ENCODE measurements around the gene OIP5. TPM values are rescaled to one million over a fixed set of nuclear protein-coding genes. Genes with fewer than 3 reads are reported as not detected.
"Not testable (repeated sequence)": the region's sequence is repeated elsewhere in the genome, so short reads cannot be mapped to it uniquely, and the experiment has no call there.

OIP5 gene
- total RNA-seq, 1 donor from 2014 or later, result 2.4 TPM

DNA sequence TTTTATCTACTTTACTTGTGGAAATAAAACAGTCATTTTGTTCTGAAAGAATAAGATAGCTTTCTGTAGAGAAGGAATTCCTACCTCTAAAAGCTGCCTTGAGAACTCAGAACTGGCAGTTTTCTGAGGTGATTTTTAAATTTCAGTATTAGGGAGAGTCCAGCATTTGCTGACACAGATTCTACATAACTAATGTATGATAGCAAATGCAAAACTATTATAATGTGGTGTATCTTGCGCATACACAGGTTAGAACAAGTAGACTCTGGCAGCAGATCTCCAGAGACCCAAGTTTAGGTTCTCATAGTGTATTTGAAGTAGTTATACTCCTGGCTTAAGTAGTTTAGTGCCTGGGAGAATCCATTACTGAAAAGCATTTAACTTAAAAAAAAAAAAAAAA lies 30.8 kb downstream of the OIP5 start:
- Mint-ChIP-seq H3K27ac (ENCODE audit: unreplicated experiment) (no peak overlapping the region), H3K9me3 (ENCODE audit: unreplicated experiment) (no peaks in the 10 kb centered on the region)

DNA sequence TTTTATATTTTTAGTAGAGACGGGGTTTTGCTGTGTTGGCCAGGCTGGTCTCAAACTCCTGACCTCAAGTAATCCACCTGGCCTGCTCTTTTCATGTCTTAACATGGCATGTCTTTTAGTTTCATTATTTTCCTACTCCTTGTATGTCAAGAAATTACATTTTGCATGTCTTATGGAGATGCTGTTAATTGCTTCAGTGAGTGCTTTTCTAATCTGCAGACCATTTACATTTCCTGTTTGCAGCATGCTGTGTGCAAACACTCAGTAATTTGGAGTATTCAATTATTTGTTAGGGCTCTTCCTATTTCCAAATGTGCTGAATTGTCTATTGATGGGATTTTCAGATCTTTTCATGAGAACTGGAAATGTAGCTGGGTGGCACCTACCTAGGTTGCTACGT lies 31.3 kb downstream of the OIP5 start:
- not testable (repeated sequence) for H3K27me3 Mint-ChIP-seq (ENCODE audit: unreplicated experiment); H3K4me3 Mint-ChIP-seq (ENCODE audit: unreplicated experiment); DNase-seq (ENCODE audit: extremely low spot score, unreplicated experiment)

More for the DNA sequence above, 30.8 kb downstream of the OIP5 start:
- peaks cover 19% of the 10 kb centered on the region for H3K36me3 Mint-ChIP-seq (ENCODE audit: unreplicated experiment)
- H3K27me3 Mint-ChIP-seq (ENCODE audit: unreplicated experiment), result no peaks in the 10 kb centered on the region
- TF ChIP-seq, protein P1, sequence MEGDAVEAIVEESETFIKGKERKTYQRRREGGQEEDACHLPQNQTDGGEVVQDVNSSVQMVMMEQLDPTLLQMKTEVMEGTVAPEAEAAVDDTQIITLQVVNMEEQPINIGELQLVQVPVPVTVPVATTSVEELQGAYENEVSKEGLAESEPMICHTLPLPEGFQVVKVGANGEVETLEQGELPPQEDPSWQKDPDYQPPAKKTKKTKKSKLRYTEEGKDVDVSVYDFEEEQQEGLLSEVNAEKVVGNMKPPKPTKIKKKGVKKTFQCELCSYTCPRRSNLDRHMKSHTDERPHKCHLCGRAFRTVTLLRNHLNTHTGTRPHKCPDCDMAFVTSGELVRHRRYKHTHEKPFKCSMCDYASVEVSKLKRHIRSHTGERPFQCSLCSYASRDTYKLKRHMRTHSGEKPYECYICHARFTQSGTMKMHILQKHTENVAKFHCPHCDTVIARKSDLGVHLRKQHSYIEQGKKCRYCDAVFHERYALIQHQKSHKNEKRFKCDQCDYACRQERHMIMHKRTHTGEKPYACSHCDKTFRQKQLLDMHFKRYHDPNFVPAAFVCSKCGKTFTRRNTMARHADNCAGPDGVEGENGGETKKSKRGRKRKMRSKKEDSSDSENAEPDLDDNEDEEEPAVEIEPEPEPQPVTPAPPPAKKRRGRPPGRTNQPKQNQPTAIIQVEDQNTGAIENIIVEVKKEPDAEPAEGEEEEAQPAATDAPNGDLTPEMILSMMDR (IDR thresholded peaks at IDR 0.05), result no peak
- H3K4me1 Mint-ChIP-seq (ENCODE audit: unreplicated experiment), result no peaks in the 10 kb centered on the region
- H3K4me3 Mint-ChIP-seq (ENCODE audit: unreplicated experiment), result no peak overlapping the region
- no peak for DNase-seq (ENCODE audit: extremely low spot score, unreplicated experiment)

DNA sequence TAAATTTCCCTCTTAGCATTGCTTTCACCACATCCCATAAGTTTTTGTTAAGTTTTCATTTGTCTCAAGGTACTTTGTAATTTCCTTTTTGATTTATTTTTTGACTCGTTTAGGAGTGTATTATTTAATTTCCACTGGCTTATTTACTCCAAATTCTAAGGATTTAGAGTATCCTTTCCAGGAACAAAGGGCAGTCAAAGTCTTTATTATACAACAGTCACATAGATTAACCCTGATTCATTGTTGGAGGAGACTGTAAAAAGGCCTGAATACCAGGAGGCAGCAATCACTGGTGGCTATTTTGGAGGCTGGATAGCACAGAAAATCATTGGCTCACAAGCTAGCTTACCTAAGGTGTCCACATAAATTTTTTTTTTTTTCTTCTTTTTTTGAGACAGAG lies 39.9 kb downstream of the OIP5 start:
- Mint-ChIP-seq H3K27me3 (ENCODE audit: unreplicated experiment) (no peaks in the 10 kb centered on the region), H3K9me3 (ENCODE audit: unreplicated experiment) (no peaks in the 10 kb centered on the region), H3K27ac (ENCODE audit: unreplicated experiment) (no peak overlapping the region), H3K4me3 (ENCODE audit: unreplicated experiment) (no peak overlapping the region), H3K4me1 (ENCODE audit: unreplicated experiment) (no peaks in the 10 kb centered on the region), H3K36me3 (ENCODE audit: unreplicated experiment) (peaks cover 6% of the 10 kb centered on the region)
- TF ChIP-seq, protein P1 (IDR thresholded peaks at IDR 0.05), result no peak
- no peak for DNase-seq (ENCODE audit: extremely low spot score, unreplicated experiment)

More for the DNA sequence above, 31.3 kb downstream of the OIP5 start:
- H3K4me1 Mint-ChIP-seq (ENCODE audit: unreplicated experiment); H3K9me3 Mint-ChIP-seq (ENCODE audit: unreplicated experiment); H3K27ac Mint-ChIP-seq (ENCODE audit: unreplicated experiment): not testable (repeated sequence)
- peaks cover 17% of the 10 kb centered on the region for H3K36me3 Mint-ChIP-seq (ENCODE audit: unreplicated experiment)

DNA sequence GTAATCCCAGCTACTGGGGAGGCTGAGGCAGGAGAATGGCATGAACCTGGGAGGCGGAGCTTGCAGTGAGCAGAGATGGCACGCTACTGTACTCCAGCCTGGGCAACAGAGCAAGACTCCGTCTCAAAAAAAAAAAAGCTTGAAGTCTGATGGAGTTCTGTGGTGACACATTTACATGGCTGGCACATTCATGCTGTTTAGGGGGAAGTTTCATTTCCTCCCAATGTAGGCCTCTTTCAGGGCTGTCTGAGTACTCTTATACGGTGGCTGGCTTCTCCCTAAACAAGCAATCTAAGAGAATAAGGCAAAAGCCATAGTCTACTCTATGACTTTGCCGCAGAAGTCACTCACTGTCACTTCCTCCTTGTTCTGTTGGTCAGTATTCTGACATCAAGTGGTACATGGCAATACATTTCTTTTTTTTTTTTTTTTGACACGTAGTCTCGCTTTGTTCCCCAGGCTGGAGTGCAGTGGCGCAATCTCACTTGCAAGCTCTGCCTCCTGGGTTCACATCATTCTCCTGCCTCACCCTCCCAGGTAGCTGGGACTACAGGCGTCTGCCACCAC lies 41.2 kb downstream of the OIP5 start:
- Mint-ChIP-seq H3K27ac (ENCODE audit: unreplicated experiment) (no peak overlapping the region), H3K4me3 (ENCODE audit: unreplicated experiment) (no peak overlapping the region), H3K9me3 (ENCODE audit: unreplicated experiment) (no peaks in the 10 kb centered on the region), H3K27me3 (ENCODE audit: unreplicated experiment) (no peaks in the 10 kb centered on the region), H3K4me1 (ENCODE audit: unreplicated experiment) (peaks cover 2% of the 10 kb centered on the region), H3K36me3 (ENCODE audit: unreplicated experiment) (peaks cover 14% of the 10 kb centered on the region)
- TF ChIP-seq, protein P1 (IDR thresholded peaks at IDR 0.05), result no peak
- DNase-seq (ENCODE audit: extremely low spot score, unreplicated experiment), result no peak

DNA sequence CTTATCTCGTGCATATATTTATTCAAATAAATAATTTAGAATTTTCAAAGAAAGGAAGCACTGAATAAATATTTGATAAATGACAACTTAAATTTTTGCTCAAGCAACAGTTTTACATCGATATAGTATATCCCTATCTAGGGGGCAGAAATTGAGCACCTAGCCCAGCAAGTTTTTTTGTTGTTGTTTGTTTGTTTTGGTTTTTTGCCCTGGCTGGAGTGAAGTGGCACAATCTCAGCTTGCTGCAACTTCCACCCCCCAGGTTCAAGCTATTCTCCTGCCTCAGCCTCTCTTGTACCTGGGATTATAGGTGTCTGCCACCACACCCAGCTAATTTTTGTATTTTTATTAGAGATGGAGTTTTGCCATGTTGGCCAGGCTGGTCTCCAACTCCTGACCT lies 42.4 kb downstream of the OIP5 start:
- DNase-seq (ENCODE audit: extremely low spot score, unreplicated experiment), result no peak
- no peaks in the 10 kb centered on the region for H3K9me3 Mint-ChIP-seq (ENCODE audit: unreplicated experiment)
- H3K27me3 Mint-ChIP-seq (ENCODE audit: unreplicated experiment), result no peaks in the 10 kb centered on the region
- H3K27ac Mint-ChIP-seq (ENCODE audit: unreplicated experiment), result no peak overlapping the region
- no peak overlapping the region for H3K4me3 Mint-ChIP-seq (ENCODE audit: unreplicated experiment)
- TF ChIP-seq, protein P1 (IDR thresholded peaks at IDR 0.05), result no peak
- peaks cover 13% of the 10 kb centered on the region for H3K4me1 Mint-ChIP-seq (ENCODE audit: unreplicated experiment)
- H3K36me3 Mint-ChIP-seq (ENCODE audit: unreplicated experiment), result peaks cover 23% of the 10 kb centered on the region

DNA sequence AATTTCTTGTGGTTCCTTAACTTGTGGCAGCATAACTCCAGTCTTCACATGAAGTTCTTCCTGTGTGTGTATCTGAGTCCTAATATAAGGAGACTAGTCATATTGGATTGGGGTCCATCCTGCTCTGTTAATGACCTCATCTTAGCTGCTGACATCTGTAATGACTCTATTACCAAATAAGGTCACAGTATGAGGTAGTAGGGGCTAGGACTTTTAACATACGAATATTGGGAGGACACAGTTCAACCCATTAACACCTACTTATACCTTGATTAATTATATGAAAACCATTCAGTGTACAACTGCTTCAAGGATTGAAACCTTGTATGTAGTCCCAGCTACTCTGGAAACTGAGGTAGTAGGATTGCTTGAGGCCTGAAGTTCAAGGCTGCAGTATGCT lies 43.9 kb downstream of the OIP5 start:
- DNase-seq (ENCODE audit: extremely low spot score, unreplicated experiment), result no peak
- no peaks in the 10 kb centered on the region for H3K27me3 Mint-ChIP-seq (ENCODE audit: unreplicated experiment)
- TF ChIP-seq, protein P1 (IDR thresholded peaks at IDR 0.05), result no peak
- H3K4me1 Mint-ChIP-seq (ENCODE audit: unreplicated experiment), result peaks cover 15% of the 10 kb centered on the region
- H3K4me3 Mint-ChIP-seq (ENCODE audit: unreplicated experiment), result no peak overlapping the region
- no peaks in the 10 kb centered on the region for H3K9me3 Mint-ChIP-seq (ENCODE audit: unreplicated experiment)
- no peak overlapping the region for H3K27ac Mint-ChIP-seq (ENCODE audit: unreplicated experiment)
- H3K36me3 Mint-ChIP-seq (ENCODE audit: unreplicated experiment), result peaks cover 23% of the 10 kb centered on the region

Data from osteocyte (in vitro differentiated cells).